AG10803 (cell line): ENCODE measurements around the gene ITPRIP.
A peak's percentile ranks its signal among the peaks of the same experiment; 100 is the strongest.

Source experiments
- DNase-seq: peaks from one replicate; pipeline ENCODE4 v3.0.0; 2010; ENCODE audit warnings: low read depth
- H3K4me3 ChIP-seq: 2 replicates; pipeline ENCODE4 v1.5.1; 2011; ENCODE audit warnings: mild to moderate bottlenecking, low read length, control low read depth
- CTCF ChIP-seq: conservative IDR thresholded peaks from 2 replicates; pipeline ENCODE4 v1.5.1; 2011; ENCODE audit warnings: mild to moderate bottlenecking, low read length, control low read depth, inconsistent platforms

Gene ITPRIP

DNA sequence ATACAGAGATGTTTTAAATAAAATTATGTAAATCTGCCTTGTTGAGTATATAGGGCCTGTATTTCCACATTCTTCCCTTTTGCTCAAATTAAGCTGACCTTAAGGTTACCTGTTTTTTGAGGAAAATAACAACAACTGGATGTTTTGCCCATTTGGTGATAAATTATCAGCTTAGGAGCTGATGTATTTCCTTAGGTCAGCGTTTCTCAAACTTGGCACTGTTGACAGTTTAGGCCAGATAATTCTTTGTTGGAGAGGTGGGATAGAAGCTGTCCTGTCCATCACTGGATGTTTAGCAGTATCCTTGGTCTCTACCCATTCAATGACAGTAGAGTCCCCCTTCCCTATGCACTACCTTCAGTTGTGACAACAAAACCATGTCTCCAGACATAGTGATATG, 62.1 kb downstream of the ITPRIP start:
- no peak for TF ChIP-seq CTCF
- DNase-seq = no peak
- no peak overlapping the region for H3K4me3 ChIP-seq

GRCh38 chr10:104274762-104275721, 63.2 kb downstream of the ITPRIP start:
- peak overlapping the region; percentile 50 for H3K4me3 ChIP-seq
- DNase-seq = peak; percentile 23
- TF ChIP-seq CTCF = peak; percentile 79

- no peak for TF ChIP-seq CTCF
- DNase-seq = peak; percentile 68
- H3K4me3 ChIP-seq = no peak overlapping the region; the same call in 1 of the 2 replicates
Measured at GRCh38 chr10:104273899-104274575, 64.2 kb downstream of the ITPRIP start.

DNA sequence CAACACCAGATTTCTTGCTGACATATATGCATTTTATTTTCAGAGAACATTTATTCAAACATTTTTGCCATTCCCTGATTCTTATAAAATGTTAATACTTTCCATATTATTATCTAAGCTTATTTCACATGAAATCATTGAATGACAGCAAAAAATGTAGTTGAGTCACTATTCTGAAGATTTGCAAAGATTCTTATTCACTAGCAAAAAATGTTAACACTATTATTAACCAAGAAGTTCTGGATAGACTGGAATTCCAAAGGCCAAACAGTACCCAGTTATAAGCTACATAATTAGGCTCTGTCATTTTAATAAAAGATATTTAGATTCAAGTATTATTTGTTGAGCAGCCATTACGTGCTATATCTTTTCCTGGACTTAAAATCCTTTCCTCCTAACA, 65.0 kb downstream of the ITPRIP start:
- H3K4me3 ChIP-seq = no peak overlapping the region
- TF ChIP-seq CTCF = no peak
- peak; percentile 54 for DNase-seq

DNA sequence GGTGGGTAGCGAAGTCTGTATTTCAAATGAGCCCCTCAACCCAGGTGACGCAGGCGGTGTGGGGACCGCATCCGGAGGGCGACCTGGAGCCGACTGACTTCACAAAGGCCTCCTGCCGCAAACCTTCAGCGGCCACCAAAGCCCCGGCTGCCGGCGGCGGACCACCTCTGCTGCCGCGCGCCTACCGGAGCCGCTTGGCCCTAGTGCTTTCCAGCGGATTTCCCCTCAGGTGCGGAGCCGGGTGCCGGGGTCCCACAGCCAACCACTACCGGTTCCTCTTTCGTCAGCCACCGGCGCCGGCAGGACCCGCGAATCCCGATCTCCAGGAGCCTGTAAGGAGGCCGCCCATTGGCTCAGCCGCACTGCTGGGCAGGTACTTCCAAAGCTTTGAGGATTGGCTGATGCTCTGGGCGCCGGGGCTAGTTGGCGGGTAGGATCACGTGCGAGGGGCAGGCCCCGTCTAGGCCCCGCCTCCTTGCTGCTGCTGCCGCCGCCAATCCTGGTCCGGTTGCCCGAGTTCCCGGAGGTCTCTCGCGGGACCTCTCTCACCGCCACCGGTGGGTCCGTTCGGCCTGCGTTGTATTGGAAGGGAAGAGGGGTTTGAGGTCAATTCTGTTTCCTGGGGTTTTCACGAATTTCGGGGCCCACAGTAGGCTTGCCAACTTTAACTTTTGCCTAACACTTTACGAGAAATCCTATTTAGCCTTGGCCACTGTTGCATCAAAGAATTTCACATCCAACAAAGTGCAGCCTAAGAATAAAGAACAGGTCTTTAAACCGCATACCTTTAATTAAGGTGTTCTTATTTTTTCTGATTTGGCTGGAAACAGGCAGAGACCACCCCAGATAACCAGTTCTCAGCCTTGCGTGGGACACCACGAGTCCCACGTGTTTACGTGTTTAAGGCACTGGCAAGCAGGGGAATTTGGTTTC, 69.3 kb downstream of the ITPRIP start, which contains the start of gene GSTO2:
Gene GSTO2, plus strand, starts transcription at position 472 of the 933 bp plus-strand sequence. CDS start 5,732 bp downstream, outside the sequence.
- TF ChIP-seq CTCF = no peak
- peak; percentile 96 for DNase-seq
- peak within 1 kb of the TSS; percentile 69 for H3K4me3 ChIP-seq

GRCh38 chr10:104268405-104268712, 69.9 kb downstream of the ITPRIP start:
- no peak for TF ChIP-seq CTCF
- no peak for DNase-seq

More at GRCh38 chr10:104268405-104268712, 69.9 kb downstream of the ITPRIP start:
- H3K4me3 ChIP-seq = peak overlapping the region; percentile 69
